HCT116 (cell line): ENCODE data around the gene CBX5. TPM values are rescaled to one million over a fixed set of nuclear protein-coding genes. Genes with fewer than 3 reads are reported as not detected.

ENCODE experiments used
- ATAC-seq: fragments of 200-7000 bp; cut with Tn5 transposase; 2 replicates; pipeline ENCODE4 v1.9.1; 2020; ENCODE audit warnings: mild to moderate bottlenecking, moderate library complexity
- BruUV-seq: library from RNA; stranded (reverse); fragments of 400-500 nt; replicated peaks from 2 replicates; lab custom pipeline; 2021; lab: Mats Ljungman, UMichigan
- CTCF ChIA-PET: fragments of 300-600 bp; sonication (Branson Sonifier 250); formaldehyde crosslinking; loops from one replicate; lab custom pipeline; 2021; ENCODE audit warnings: antibody characterized with exemption; lab: Charles Lee
- POLR2A ChIA-PET: fragments of 300-600, 350-600 bp; sonication (Branson Sonifier 250); formaldehyde crosslinking; loops from one replicate; lab custom pipeline; 2021; ENCODE audit warnings: antibody characterized with exemption; lab: Charles Lee
- RAD21 ChIA-PET, 2 experiments: fragments of 300-600 bp; sonication (Branson Sonifier 250); formaldehyde crosslinking; loops; one replicate each; lab custom pipeline; 2023; ENCODE audit warnings: low total read pairs in 2 of 2; ENCODE audit not compliant: uncharacterized antibody in 2 of 2, unreplicated experiment in 2 of 2, low non-redundant PET in 1 of 2; lab: Charles Lee
- DNase-seq: peaks from one replicate; pipeline ENCODE4 v3.0.0-alpha.2; 2010; ENCODE audit warnings: low read depth, low spot score
- H2AFZ ChIP-seq: fragments of 200-600 bp; shearing (Covaris generic), sonication (generic); 2 replicates; pipeline ENCODE4 v1.6.1; 2017; ENCODE audit warnings: low read depth, mixed run types, mixed read lengths, antibody characterized with exemption, low read length; ENCODE audit not compliant: poor library complexity, severe bottlenecking
- H3K27ac ChIP-seq: 2 replicates; pipeline ENCODE4 v1.5.1; 2012; ENCODE audit warnings: low read depth, low read length
- H3K27me3 ChIP-seq: fragments of 200-600 bp; sonication (generic); 2 replicates; pipeline ENCODE4 v1.6.1; 2016; ENCODE audit warnings: mixed run types, low read length, mixed read lengths; ENCODE audit not compliant: insufficient read depth
- H3K36me3 ChIP-seq, 2 experiments: fragments of 200-500 bp in 1 of 2; fragments of 200-600 bp in 1 of 2; sonication (Bioruptor generic) in 1 of 2; sonication (generic) in 1 of 2; 2 replicates each; pipeline versions ENCODE4 v1.5.1 to v1.6.1; 2014 to 2016; ENCODE audit warnings: low read length in 2 of 2, inconsistent platforms in 1 of 2, mixed read lengths in 1 of 2, mixed run types in 1 of 2; ENCODE audit not compliant: insufficient read depth in 2 of 2, control insufficient read depth in 1 of 2
- H3K4me1 ChIP-seq, 2 experiments: fragments of 200-600 bp in 1 of 2; sonication (generic) in 1 of 2; 2 replicates each; pipeline versions ENCODE4 v1.5.1 to v1.6.1; 2012 to 2017; ENCODE audit warnings: low read length in 2 of 2, inconsistent platforms in 1 of 2, mild to moderate bottlenecking in 1 of 2, mixed read lengths in 1 of 2, mixed run types in 1 of 2, moderate library complexity in 1 of 2; ENCODE audit not compliant: insufficient read depth in 2 of 2, control insufficient read depth in 1 of 2
- H3K4me2 ChIP-seq: fragments of 200-600 bp; sonication (generic); 2 replicates; pipeline ENCODE4 v1.6.1; 2017; ENCODE audit warnings: mixed run types, low read length, mixed read lengths
- H3K4me3 ChIP-seq, 2 experiments: fragments of 200-600 bp in 1 of 2; sonication (generic) in 1 of 2; replicated peaks in 1 of 2; 2 replicates each; pipeline ENCODE4 v1.5.1; 2011 to 2016; ENCODE audit warnings: low read length in 2 of 2, control low read depth in 1 of 2, low read depth in 1 of 2, mild to moderate bottlenecking in 1 of 2, mixed read lengths in 1 of 2, mixed run types in 1 of 2
- H3K79me2 ChIP-seq: fragments of 200-600 bp; sonication (generic); 2 replicates; pipeline ENCODE4 v1.6.1; 2017; ENCODE audit warnings: mild to moderate bottlenecking, mixed run types, low read length, moderate library complexity, mixed read lengths; ENCODE audit not compliant: insufficient read depth
- H3K9ac ChIP-seq: fragments of 200-600 bp; sonication (generic); 2 replicates; pipeline ENCODE4 v1.6.1; 2016; ENCODE audit warnings: low read length, mixed read lengths
- H3K9me2 ChIP-seq: fragments of 200-600 bp; sonication (generic), shearing (Covaris generic); 2 replicates; pipeline ENCODE4 v1.6.1; 2017; ENCODE audit warnings: mixed run types, mild to moderate bottlenecking, moderate library complexity; ENCODE audit not compliant: insufficient read depth
- H3K9me3 ChIP-seq, 2 experiments: fragments of 200-500 bp in 1 of 2; fragments of 200-600 bp in 1 of 2; sonication (Bioruptor generic) in 1 of 2; sonication (generic) in 1 of 2; 2 replicates each; pipeline ENCODE4 v1.6.1; 2014 to 2017; ENCODE audit warnings: low read length in 2 of 2, mixed read lengths in 2 of 2, inconsistent platforms in 1 of 2, low read depth in 1 of 2, mild to moderate bottlenecking in 1 of 2, mixed run types in 1 of 2, moderate library complexity in 1 of 2; ENCODE audit not compliant: control insufficient read depth in 1 of 2, insufficient read depth in 1 of 2
- H4K20me1 ChIP-seq: fragments of 200-600 bp; sonication (generic), shearing (Covaris generic); 2 replicates; pipeline ENCODE4 v1.6.1; 2017; ENCODE audit warnings: mixed run types, mild to moderate bottlenecking, moderate library complexity; ENCODE audit not compliant: insufficient read depth
- ATF3 ChIP-seq: IDR thresholded peaks from 2 replicates; pipeline ENCODE4 v1.6.1; 2012
- FOSL1 ChIP-seq: IDR thresholded peaks from 2 replicates; pipeline ENCODE4 v1.6.1; 2012; ENCODE audit warnings: low read depth
- POLR2AphosphoS5 ChIP-seq: IDR thresholded peaks from 2 replicates; pipeline ENCODE4 v1.6.1; 2011; ENCODE audit warnings: mild to moderate bottlenecking, low read depth, low read length, moderate library complexity
- RAD21 ChIP-seq: IDR thresholded peaks from 2 replicates; pipeline ENCODE4 v1.6.1; 2012; ENCODE audit warnings: low read depth, mild to moderate bottlenecking
- SRF ChIP-seq: IDR thresholded peaks from 2 replicates; pipeline ENCODE4 v1.6.1; 2012; ENCODE audit warnings: low read depth
- YY1 ChIP-seq: IDR thresholded peaks from 2 replicates; pipeline ENCODE4 v1.6.1; 2011; ENCODE audit warnings: low read length, low read depth, moderate library complexity, mild to moderate bottlenecking; ENCODE audit not compliant: insufficient replicate concordance; ENCODE audit errors: extremely low read depth
- ZFX ChIP-seq: fragments of 450-650 bp; IDR thresholded peaks from 2 replicates; pipeline ENCODE4 v1.6.1; 2017
- intact Hi-C: fragments of 100-400 bp; cut with micrococcal nuclease; formaldehyde crosslinking; loops from 2 replicates; pipeline ENCODE4 v1.10.0; 2022
- total RNA-seq: library from RNA; stranded (reverse); gene quantifications from one replicate; pipeline ENCODE4 v1.2.1, GENCODE V29; 2021; ENCODE audit not compliant: unreplicated experiment
- TF ChIP-seq, protein P1 (sequence below), 3 experiments: fragments of 200-600 bp in 1 of 3; sonication (generic) in 1 of 3; IDR thresholded peaks in 2 of 3; conservative IDR thresholded peaks in 1 of 3; 2 replicates each; pipeline ENCODE4 v1.5.1; 2012 to 2017; ENCODE audit warnings: low read depth in 2 of 3, low read length in 2 of 3, antibody characterized with exemption in 1 of 3, borderline replicate concordance in 1 of 3, control low read depth in 1 of 3, mild to moderate bottlenecking in 1 of 3, mixed read lengths in 1 of 3, mixed run types in 1 of 3, moderate library complexity in 1 of 3; ENCODE audit not compliant: insufficient read depth in 1 of 3

CBX5 gene
- total RNA-seq, 1 experiment from 2014 or later: 72.3 TPM

DNA sequence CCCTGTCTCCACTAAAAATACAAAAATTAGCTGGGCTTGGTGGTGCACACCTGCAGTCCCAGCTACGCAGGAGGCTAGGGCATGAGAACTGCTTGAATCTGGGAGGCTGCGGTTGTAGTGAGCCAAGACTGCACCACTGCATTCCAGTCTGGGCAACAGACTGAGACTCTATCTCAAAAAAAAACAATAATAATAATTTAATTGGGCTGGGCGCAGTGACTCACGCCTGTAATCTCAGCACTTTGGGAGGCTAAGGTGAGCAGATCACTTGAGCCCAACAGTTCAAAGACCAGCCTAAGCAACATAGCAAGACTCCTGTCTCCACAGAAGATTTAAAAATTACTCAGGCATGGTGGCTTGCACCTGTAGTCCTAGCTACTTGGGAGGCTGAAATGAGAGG, 26.7 kb downstream of the CBX5 start (continued):
- TF ChIP-seq FOSL1 (no peak), RAD21 (no peak), YY1 (no peak), POLR2AphosphoS5 (no peak), SRF (no peak), ATF3 (no peak)
- TF ChIP-seq, protein P1, sequence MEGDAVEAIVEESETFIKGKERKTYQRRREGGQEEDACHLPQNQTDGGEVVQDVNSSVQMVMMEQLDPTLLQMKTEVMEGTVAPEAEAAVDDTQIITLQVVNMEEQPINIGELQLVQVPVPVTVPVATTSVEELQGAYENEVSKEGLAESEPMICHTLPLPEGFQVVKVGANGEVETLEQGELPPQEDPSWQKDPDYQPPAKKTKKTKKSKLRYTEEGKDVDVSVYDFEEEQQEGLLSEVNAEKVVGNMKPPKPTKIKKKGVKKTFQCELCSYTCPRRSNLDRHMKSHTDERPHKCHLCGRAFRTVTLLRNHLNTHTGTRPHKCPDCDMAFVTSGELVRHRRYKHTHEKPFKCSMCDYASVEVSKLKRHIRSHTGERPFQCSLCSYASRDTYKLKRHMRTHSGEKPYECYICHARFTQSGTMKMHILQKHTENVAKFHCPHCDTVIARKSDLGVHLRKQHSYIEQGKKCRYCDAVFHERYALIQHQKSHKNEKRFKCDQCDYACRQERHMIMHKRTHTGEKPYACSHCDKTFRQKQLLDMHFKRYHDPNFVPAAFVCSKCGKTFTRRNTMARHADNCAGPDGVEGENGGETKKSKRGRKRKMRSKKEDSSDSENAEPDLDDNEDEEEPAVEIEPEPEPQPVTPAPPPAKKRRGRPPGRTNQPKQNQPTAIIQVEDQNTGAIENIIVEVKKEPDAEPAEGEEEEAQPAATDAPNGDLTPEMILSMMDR (IDR thresholded peaks at IDR 0.05 in 2 of 3, conservative IDR thresholded peaks at IDR 0.05 in 1 of 3; ENCODE audit: borderline replicate concordance in 1 of 3, insufficient read depth in 1 of 3, low read depth in 2 of 3, low read length in 2 of 3): no peak

DNA sequence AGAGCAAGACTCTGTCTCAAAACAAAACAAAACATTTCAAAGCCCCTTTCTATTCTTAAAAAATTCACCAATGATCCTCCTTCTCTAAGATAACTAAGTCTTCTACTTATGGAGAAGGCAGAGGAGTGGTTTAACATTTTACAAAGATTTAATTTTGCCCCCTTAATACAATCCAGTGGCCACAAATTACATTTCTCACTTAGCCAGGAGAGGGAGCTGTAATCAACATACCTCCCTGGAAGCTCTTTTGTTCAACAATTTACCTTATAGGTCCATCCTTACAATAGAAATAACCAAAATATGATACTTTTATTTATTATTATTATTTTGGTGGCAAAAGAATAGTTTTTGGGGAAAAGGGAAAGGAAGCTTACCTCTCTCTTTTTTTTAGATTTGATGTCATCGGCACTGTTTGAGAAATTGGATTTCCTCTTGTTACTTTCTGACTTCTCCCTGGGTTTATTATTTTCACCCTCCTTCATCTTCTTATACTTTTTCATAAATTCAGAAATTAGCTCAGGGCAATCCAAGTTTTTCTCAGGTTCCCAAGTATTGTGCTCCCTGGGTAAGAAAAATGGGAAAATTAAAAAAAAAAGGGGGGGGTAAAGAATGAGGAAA, 28.1 kb downstream of the CBX5 start:
- ChIA-PET RAD21 (interaction anchor here in 1 of 2 experiments (1.3 kb wide), 1 partner anchor 28 kb away, joined by 4 read pairs; the partner anchor contains the start of gene CBX5), CTCF (interaction anchor here (0.6 to 2.8 kb wide), 28 partner anchors 8 to 495 kb away, joined by 3 to 17 read pairs (median 4); partner anchors contain the start of genes COPZ1 and HNRNPA1), POLR2A (interaction anchor here (0.7 to 1.7 kb wide), 10 partner anchors 8 to 109 kb away, joined by 3 to 17 read pairs (median 5); partner anchors contain the start of genes CBX5, COPZ1 and HNRNPA1)
- Histone ChIP-seq H3K4me2 (no peak overlapping the region), H4K20me1 (no peaks in the 10 kb centered on the region), H3K27me3 (no peaks in the 10 kb centered on the region), H3K4me3 (no peak overlapping the region), H3K9me2 (no peaks in the 10 kb centered on the region), H3K27ac (no peak overlapping the region), H3K9me3 (no peaks in the 10 kb centered on the region), H3K4me1 (peaks cover 12 to 13% of the 10 kb centered on the region in 2 experiments), H2AFZ (no peak overlapping the region), H3K9ac (no peak overlapping the region), H3K36me3 (peaks cover 9 to 20% of the 10 kb centered on the region in 2 experiments; a peak in 3 of 4 replicates), H3K79me2 (peaks cover 8% of the 10 kb centered on the region; the same call in 1 of the 2 replicates)
- ATAC-seq (peak; percentile 64), DNase-seq (peak; percentile 37)
- TF ChIP-seq ZFX: no peak
- TF ChIP-seq, protein P1 (IDR thresholded peaks at IDR 0.05 in 2 of 3, conservative IDR thresholded peaks at IDR 0.05 in 1 of 3; ENCODE audit: borderline replicate concordance in 1 of 3, insufficient read depth in 1 of 3, low read depth in 2 of 3, low read length in 2 of 3): peak; percentile 64 to 75 (median 64); a peak in 5 of 6 replicates
- peak; percentile 66 for TF ChIP-seq RAD21
- intact Hi-C loops: loop anchor here (1.0 to 2.0 kb wide), 2 partner anchors 27 to 109 kb away; no protein-coding TSS in a partner anchor
- no TSS peak for BruUV-seq
